Thyroid gland (tissue), 4 donors: Measurements from ENCODE around the gene PARD3B.

Experiments used
- CTCF ChIP-seq, 6 experiments: fragments of 200-600 bp in 3 of 6; fragments of 450-650 bp in 3 of 6; sonication (generic) in 3 of 6; IDR thresholded peaks; one replicate each; pipeline ENCODE4 v1.5.1; 2016 to 2019; ENCODE audit warnings: antibody characterized with exemption in 6 of 6, mild to moderate bottlenecking in 2 of 6, inconsistent platforms in 1 of 6, moderate library complexity in 1 of 6
- POLR2A ChIP-seq, 2 donors: fragments of 450-650 bp; IDR thresholded peaks; one replicate each; pipeline ENCODE4 v1.6.1; 2017; ENCODE audit warnings: antibody characterized with exemption in 2 of 2, mild to moderate bottlenecking in 2 of 2, moderate library complexity in 1 of 2

- no peak for TF ChIP-seq CTCF (IDR thresholded peaks at IDR 0.05)
- no peak for TF ChIP-seq POLR2A (IDR thresholded peaks at IDR 0.05)
Measured at GRCh38 chr2:205500065-205500464, 954.8 kb downstream of the PARD3B start.
